NOMO-1 treated with DMSO at 0.1 percent for 48 hours (cell line): ENCODE data around the gene SKOR1.

Experiments
- DNase-seq: peaks from one replicate; lab custom pipeline; 2025; ENCODE audit not compliant: unreplicated experiment; lab: John Stamatoyannopoulos, UW

The SKOR1 gene

DNA sequence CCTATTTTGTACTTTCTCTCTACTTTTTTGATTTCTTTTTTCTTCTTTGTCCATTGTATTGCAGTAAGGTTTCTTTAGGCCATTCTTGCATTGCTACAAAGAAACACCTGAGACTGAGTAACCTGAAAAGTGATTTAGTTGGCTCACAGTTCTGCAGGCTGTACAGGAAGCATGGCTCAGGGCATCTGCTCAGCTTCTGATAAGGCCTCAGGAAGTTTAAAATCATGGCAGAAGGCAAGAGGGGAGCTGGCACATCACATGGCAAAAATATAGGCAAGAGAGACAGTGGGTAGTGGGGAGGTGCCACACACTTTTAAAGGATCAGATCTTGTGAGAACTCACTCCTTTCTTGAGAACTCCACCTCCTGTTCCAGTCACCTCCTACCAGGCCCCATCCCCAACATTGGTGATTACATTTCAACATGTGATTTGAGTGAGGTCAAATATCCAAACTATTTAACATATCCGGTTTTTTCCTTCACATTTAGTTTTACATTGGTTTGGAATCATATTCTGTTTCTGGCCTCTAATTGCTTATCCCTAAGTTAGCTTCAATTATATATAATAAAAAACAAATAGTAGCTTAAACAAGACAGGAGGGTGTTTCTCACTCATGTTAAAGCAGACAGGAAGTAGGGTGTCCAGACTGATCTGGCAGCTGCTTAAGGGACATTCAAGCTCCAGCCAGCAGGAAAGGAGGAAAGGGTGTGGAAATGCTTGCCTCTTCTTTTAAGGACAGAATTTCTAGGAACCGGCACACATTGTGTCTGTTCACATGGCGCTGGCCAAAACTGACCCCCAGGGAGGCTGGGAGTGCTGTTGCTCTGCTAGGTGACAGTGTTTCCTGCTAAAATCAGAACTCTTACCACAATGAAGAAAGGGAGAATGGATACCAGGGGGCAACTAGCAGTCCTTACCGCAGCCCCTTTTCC is 28.8 kb upstream of the SKOR1 start:
- no peak for DNase-seq

DNA sequence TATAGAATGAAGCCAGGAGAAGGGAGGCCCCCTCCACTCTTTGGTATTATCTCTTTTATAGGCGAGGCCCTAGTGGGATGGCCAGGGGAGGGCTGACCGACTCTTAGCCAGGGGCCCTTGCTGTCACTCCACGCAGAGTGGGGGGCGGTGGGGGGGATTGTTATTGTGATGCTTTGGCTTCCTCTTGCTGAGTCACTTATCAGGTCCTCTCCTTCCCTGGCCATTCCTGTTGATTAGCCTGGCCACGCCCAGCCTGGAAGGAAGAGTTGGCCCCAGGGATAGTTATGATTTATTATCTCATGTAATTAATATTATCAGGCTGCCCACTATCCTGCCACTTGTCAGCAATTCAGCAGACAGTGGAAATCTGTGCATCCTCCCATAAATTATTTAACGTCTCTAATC is 25.5 kb upstream of the SKOR1 start:
- no peak for DNase-seq

DNA sequence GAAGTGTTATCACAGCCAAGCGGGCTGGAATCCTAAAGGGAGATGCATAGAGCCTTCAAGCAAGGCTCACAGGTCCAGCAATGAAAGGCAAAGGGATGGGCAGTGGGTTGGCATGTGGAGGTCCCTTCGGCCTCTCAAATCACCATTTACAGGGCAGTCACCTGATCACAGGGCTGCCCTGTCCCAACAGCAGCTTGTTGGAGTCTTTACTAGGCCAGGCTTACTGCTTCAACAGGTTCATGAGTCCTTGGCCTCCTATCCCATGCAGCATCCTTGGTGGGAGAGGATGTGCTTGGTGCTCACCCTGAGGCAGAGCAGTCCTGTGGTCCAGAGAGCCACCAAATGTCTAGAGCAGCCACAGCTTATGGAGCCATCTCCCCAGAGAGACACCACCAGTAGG is 24.2 kb upstream of the SKOR1 start:
- no peak for DNase-seq

DNA sequence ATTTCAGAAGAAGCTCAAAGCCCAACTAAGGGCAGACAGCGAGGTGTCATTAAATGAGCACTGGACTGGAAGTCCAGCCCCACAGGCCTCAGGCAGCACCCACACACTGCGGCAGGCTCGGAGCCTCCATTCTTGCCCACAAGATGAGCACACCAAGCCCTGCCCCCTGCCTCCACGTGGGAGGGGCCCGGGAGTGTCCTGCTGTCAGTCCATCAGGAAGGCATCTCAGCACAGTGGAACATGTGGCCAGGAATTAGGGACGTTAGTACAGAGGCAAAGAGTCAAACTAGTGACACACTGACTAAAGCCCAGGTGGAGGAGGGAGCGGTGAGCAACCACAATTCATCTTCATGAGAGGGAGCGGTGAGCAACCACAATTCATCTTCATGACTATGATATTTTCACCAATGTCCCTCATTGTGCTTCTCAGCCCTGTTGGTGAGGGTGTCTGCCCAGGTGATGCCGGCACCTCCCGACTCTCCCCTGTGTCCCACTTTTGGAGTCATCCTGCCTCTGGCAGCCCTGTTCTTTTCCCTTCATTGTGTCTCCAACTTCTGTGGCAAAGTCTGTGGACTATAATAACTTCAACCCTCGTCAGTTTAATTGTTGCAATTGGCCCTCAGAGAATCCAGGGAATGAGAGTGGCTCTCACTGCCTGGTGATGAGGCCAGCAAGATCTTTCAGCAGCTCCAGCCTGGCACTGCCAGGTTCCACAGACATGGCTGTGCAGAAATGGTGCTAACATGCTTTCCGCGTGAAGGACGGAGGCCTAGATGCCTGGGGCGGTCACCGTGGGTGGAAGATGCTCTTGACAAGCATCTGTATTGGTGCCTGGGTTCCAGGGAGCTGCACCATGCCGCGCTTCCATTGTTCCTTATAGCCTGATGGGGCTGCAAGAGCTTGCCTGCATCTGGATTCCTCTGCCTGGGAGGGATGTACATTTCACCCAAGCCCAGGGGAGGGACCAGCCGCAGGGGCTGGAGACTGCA is 23.1 kb upstream of the SKOR1 start:
- DNase-seq: no peak

DNA sequence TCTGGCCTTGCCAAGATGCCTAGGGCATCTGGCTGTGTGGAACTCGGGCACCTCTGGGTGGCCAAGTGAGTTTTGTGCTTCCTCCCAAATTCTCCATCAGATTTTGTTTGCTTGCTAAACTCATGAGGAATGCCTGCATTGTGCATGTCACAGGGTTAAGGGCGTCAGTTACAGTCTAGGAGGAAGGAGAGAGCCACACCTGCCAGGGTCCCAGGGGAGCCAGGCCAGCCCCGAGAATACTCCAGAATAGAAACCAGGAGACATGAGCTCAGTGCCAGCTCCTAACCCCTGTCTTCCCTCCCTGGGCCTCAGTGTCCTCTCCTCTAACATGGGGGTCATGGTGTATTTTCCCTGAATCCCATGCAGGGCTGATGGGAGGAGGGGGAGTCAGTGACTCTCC is 22.0 kb upstream of the SKOR1 start:
- no peak for DNase-seq

DNA sequence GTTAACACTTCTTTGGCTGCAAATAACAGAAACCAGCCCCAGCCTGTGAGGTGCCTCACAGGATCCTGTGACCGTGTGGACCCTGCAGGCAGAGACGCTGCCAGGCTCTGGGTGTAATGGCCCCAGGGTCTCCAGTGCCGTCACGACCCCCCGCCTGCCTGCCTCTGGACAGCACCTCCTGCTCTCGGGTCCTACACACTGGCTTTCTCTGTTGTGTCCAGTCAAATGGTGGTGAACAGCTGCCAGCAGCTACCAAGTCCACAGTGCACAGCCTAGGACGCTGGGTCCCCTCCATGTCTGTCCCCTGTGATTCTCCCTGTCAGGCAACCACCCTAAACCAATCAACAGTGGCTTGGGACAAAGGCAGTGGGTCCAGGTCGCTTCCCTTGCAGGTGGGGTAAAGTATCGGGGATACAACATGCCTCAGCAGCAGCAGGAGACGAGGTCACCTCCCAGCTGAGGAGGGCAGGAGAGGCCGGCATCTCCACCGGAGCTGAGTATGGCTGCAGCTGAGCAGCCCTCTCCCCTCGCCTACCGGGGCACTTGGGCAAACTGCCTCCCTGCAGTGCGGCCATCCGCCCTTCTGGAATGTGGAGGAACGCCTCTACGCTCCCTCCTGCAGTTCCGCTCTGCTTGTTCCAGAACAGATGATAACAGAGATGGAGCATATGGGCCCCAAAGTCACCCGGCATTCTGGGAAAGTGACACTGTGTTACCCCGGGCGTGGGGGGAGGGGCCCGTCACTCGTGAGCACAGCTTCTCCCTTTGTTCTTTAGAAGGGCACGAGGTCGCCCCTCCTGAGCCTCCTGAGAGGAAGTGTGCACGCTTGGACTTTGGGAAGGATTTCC is 21.1 kb upstream of the SKOR1 start:
- no peak for DNase-seq

DNA sequence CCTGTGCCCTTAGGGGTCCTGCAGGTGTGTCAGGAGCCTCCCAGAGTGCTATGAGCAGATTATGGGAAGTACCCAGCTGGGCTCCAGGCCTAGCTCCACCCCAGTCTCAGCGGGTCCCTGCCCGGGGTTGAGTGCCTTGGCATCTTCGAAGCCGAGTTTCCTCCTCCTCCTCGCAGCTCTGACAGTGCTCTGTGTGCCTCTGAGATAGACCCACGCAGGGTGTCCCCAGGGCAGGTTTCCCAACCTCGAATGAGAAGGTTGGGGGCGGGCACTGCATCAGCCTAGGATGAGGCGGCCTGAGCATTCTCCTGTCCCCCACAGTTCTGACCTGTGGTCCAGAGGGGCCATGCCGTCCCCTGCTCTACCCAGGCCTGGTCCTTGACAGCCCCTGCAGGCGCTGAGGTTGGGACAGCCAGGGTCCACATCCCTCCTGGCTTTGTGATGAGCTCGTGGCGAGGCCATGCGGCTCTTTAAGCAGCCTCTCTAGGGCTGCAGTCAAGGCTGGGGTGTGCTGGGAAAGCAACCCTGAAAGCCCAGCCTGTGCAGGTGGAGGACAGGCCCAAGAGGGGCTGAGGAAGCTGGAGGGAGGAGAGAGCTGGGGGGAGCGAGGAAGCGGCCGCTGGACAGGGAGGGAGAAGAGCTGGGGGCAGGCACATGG is 20.2 kb upstream of the SKOR1 start:
- no peak for DNase-seq

DNA sequence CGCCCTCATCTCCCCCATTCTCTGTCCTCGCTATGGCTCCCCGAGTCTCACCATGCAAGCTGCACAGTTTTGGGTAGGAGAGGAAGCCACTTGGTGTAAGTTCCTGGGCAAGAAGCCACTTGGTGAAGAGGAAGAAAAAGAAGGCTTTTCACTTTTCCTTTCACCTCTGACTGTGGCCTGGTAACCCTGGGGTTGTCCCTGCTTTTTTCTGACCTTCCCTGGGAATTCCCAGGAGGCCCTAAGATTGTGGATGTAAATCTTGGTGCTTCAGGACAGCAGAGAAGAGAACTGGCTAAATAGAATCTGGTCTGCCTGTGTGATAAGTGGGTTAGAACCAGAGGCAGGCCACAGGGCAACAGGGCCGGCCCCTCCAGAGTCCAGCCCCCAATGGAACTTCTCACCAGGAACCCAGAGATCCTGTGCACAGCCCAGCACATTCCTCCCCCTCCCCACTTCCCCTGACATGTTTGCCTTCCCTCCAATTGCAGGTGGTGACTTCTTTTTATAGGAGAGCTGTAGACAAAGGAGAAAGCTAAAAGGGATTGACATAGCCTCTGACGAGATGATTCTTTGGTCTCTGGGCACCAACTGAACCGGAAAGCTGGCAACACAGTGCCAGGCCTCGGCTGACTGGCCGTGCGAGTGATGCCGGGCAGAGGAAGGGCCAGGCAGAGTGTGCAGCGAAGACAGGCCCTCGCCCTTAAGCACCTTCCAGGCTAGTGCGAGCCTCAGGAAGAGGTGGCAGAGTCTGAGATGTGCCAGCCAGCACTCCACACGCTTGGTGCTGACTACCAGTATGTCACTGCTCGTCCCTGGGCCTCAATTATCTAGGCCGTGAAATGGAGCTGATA is 19.4 kb upstream of the SKOR1 start:
- no peak for DNase-seq

DNA sequence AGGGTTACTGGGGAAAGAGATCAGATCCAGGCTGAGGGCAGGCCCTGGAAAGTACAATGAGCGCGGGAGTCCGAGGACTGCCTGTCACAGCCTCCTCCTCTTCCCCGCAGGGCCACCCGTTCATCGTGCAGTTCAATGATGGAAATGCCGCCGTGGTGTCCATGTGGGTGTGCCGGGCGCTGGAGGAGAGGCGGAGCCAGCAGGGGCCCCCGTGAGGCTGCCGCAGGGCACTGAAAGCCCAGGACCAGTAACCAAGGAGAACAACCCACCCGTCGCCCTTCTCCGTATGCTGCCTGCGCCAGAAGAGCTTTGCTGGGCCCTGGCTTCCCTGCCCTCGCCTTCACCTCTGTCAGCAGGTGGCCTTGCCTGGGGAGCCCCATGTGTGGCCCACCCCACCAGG is 18.8 kb upstream of the SKOR1 start:
- DNase-seq: no peak

DNA sequence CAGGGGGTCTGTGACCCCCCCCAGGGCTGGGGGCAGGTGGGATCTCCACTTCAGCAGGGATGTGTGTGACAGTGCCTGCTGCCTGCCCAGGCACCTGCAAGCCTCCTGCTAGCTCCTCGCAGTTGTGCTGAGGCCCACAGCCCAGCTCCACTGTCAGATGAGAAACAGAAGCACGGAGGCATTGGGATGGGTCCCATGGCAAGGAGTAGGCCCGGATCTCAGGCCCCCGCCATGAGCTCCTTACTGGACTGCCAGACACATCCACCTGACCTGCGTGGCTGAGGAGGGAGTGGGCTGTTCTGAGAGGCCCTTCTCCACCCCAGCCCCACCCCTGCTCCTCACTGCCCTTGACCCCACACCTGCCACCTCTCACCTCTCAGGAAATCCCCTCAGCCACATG is 18.2 kb upstream of the SKOR1 start:
- DNase-seq: no peak

DNA sequence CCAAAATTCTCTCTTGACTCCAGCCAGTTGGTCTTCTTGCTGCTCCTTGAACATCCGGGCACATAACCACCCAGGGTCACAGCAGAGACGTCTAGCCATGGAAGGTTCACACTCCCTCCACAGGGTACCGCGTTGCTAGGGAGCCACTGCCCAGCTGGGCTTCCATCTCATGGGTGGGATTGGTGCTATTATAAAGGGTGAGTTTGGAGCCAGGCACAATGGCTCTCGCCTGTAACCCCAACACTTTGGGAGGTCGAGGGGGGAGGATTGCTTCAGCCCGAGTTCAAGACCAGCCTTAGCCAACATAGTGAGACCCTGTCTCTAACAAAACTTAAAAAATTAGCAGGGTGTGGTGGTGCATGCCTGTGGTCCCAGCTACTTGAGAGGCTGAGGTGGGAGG is 17.5 kb upstream of the SKOR1 start:
- no peak for DNase-seq

DNA sequence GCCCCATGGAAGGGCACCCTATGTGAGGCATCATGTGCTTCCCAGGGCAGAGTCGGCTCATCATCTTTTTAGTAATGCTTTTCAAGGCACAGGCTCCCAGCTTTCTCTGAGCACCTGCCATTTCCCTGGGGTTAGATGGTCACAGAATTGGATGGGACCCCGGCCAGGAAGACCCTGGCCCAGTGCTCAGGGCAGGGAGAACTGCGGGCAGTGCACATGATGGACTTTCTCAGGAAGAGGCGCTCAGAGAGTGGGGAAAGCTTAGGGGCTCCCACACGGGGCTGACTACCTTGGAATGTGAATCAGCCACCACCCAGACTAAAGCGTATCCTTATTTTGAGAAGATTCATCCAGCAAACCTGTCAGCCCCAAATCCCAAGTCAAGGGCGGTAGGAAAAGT is 16.5 kb upstream of the SKOR1 start:
- DNase-seq: no peak

DNA sequence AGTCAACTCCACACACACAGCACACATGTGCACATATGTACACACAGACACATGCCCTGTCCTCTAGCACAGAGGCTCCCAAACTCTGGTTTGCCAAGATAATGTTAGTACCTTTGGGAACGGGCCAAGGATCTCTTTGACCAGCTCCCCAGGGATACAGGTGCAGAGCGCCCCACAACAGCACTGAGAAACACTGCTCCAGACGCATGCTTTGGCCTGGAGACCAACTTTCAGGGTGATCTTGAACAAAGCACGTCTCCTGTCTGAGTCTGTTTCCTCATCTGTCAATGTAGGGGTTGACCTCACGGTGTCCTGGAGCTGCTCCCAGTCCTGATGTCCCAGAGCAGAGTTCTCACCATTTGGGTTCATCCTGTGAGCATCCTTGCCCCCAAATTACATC is 15.9 kb upstream of the SKOR1 start:
- no peak for DNase-seq

DNA sequence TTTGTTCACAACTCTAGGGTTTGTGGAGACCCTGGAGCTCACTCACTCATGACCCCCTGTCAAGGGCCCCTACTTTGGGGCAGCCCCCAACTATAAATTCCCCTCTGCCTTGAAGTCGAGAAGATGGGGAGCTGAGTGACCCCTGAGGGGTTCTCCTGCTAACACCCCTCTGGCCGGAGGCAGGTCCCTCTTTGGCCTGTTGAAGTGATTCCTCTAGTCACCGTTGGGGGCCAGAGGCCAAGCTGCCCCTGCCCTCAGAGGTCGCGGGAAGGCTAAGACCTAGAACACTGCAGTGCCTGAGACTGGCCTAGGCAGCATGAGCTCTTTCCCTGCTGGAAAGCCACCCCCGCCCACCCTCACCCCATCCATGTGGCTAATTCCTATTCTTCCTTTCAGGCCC is 15.4 kb upstream of the SKOR1 start:
- DNase-seq: no peak

DNA sequence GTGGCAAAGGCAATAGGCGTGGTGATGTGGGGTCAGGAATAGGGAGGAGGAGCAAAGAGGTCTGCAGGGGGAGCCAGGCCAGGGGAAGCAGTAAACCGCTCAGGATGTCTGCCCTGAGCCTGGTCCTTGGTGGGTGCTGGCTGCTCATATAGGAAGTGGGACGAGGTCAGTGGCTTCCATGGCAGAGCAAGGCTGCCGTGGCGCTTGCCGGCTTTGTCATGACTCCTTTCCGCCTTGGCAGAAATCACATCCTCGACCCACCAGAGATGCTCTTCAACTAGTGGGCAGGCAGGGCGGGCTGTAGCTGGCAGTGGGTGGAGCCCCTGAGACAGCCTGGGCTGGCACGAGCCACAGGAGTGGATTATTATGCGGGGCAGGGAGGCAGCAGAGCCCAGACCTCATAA is 13.1 kb upstream of the SKOR1 start:
- no peak for DNase-seq

DNA sequence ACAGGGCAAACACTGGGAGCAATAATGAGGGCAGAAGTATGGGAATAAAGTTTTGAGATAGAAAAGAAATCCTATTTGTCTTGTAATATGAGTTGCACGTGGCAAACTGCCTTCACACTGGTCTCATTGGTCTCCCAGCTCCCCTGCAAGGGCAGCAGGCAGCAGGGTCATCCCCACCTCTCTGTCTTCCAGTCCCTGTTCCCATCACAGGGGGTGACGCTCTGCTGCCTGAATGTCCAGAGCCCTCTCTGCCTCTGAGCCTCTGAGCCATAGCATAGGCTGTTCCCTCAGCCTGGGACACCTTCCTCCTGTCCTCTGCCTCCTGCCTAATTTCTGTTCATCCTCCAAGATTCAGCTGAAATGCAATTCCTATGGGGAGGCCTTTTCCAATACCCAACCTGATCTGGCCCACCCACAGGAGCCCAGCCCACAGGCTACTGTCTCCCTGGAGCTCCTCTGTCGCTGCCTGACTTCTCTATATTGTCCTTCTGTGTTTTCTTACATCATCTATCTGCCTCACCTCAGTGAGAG is 12.1 kb upstream of the SKOR1 start:
- no peak for DNase-seq

DNA sequence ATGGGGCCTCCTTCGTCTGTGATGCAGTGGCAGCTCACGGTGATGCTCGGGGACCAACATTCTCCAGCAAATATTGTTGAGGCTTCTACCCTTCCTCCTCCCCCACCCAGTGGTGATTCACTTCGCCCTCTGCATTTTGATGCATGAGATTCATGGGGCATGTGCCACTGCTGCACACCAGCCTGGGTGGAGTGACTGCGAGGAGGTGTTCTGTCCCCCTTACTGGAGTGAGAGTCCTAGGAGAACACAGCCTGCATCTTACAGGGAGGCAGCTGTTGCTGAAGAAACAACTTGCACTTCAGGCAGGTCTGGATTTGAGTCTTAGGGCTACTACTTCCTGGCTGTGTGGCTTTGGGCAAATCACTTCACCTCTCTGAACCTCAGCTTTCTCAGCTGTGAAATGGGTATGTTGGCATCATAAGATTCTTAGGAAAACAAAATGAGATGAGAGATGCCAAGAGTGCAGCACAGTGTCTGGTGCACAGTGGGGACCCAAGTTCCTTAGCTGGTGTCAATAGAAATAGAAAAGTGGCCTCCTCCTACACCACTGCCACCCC is 10.2 kb upstream of the SKOR1 start:
- no peak for DNase-seq

DNA sequence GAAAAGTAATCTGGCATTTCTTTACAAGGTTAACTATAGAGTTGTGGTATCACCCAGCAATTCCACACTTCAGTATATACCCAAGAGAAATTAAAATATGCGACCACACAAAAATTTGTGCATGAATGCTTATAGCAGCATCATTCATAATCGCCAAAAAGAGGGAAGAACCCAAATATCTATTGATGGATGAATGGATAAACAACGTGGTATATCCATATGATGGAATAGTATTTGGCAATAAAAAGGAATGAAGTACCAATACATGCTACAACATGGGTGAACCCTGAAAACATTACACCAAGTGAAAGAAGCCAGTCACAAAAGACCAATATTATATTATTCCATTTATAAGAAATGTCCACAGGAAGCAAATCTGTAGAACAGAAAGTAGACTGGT is 8.6 kb upstream of the SKOR1 start:
- DNase-seq: no peak

DNA sequence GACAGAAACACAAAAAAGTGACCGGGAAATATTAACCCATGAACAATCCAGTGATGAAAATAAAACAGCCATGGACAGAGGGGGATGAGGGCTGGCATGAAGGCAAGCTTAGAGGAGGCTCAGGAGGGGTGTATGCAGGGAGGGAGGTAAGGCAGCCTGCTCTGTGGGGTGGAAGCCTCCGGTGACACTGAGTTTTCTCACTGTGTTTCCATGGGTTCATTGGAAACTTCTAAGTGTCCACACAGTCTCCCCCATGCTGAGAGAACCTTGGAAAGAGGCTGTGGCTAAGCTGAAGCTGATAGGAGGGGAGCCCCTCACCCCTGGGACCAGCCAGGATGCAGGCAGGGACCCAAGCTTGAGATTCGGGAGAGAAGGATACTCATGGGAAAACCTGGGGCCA is 6.8 kb upstream of the SKOR1 start:
- no peak for DNase-seq
